GM03348 (cell line): ENCODE data around the gene WDR45B.

ENCODE experiments used
- DNase-seq: peaks from one replicate; pipeline ENCODE4 v3.0.0; 2012; ENCODE audit warnings: low spot score

Gene WDR45B

GRCh38 chr17:82629748-82630147 lies 18.5 kb downstream of the WDR45B start:
- DNase-seq: no peak

GRCh38 chr17:82627405-82627804 lies 20.8 kb downstream of the WDR45B start:
- no peak for DNase-seq

- DNase-seq: no peak
These were observed 24.5 kb downstream of the WDR45B start for GRCh38 chr17:82623707-82624106.

GRCh38 chr17:82619641-82620040 lies 28.6 kb downstream of the WDR45B start:
- DNase-seq: no peak

- DNase-seq: no peak
These were observed 29.0 kb downstream of the WDR45B start for GRCh38 chr17:82619211-82619610.

GRCh38 chr17:82616021-82616711 lies 32.1 kb downstream of the WDR45B start:
- DNase-seq: no peak

GRCh38 chr17:82615084-82616020 lies 32.9 kb downstream of the WDR45B start:
- DNase-seq: no peak

GRCh38 chr17:82614095-82614631 lies 34.1 kb downstream of the WDR45B start:
- no peak for DNase-seq

GRCh38 chr17:82613283-82614094 lies 34.8 kb downstream of the WDR45B start:
- no peak for DNase-seq

GRCh38 chr17:82611140-82612058 lies 36.8 kb downstream of the WDR45B start:
- DNase-seq: no peak

- DNase-seq: no peak
These were observed 38.6 kb downstream of the WDR45B start for GRCh38 chr17:82609655-82610054.

GRCh38 chr17:82608816-82609215 lies 39.4 kb downstream of the WDR45B start:
- no peak for DNase-seq

- no peak for DNase-seq
These were observed 42.2 kb downstream of the WDR45B start for GRCh38 chr17:82605939-82606600.

- no peak for DNase-seq
These were observed 43.7 kb downstream of the WDR45B start for GRCh38 chr17:82604532-82604931.

- DNase-seq: no peak
These were observed 44.2 kb downstream of the WDR45B start for GRCh38 chr17:82603981-82604448.

GRCh38 chr17:82602986-82603710 lies 45.1 kb downstream of the WDR45B start:
- DNase-seq: no peak

GRCh38 chr17:82602487-82602886 lies 45.8 kb downstream of the WDR45B start:
- no peak for DNase-seq

- no peak for DNase-seq
These were observed 46.7 kb downstream of the WDR45B start for GRCh38 chr17:82601447-82602000.

GRCh38 chr17:82600731-82601446 lies 47.4 kb downstream of the WDR45B start:
- no peak for DNase-seq
